HepG2 (cell line): Measurements from ENCODE around the gene ADGRL3. TPM values are rescaled to one million over a fixed set of nuclear protein-coding genes. Genes with fewer than 3 reads are reported as not detected.

Source experiments
- ATAC-seq: fragments of 200-7000 bp; cut with Tn5 transposase; 3 replicates; pipeline ENCODE4 v1.9.1; 2020; ENCODE audit warnings: mild to moderate bottlenecking, moderate library complexity
- BruUV-seq: library from RNA; stranded (reverse); fragments of 400-500 nt; replicated peaks from 2 replicates; lab custom pipeline; 2021; lab: Mats Ljungman, UMichigan
- CTCF ChIA-PET: fragments of 300-600 bp; formaldehyde crosslinking; extraction: SDS; loops from one replicate; lab custom pipeline; 2021; ENCODE audit warnings: low total read pairs, inconsistent platforms, low intra/inter-chr PET ratio; lab: Yijun Ruan, JAX
- POLR2A ChIA-PET: fragments of 350-600 bp; sonication (Branson Sonifier 250); formaldehyde crosslinking; loops from one replicate; lab custom pipeline; 2020; ENCODE audit warnings: antibody characterized with exemption, inconsistent platforms; lab: Yijun Ruan, JAX
- DNase-seq: peaks from one replicate; pipeline ENCODE4 v3.0.0-alpha.2; 2015; ENCODE audit warnings: low spot score
- FAIRE-seq: peaks from 3 replicates; lab custom pipeline; 2011; peaks lifted over from hg19 to GRCh38; lab: Jason Lieb, UNC
- H2AFZ ChIP-seq: one replicate; pipeline ENCODE4 v1.6.1; 2011; ENCODE audit warnings: low read length, inconsistent platforms
- H3K27ac ChIP-seq: fragments of 300-600 bp; 3 replicates; pipeline ENCODE4 v1.8.0; 2011; ENCODE audit warnings: mixed run types, mild to moderate bottlenecking, mixed read lengths, low read length, inconsistent platforms; ENCODE audit not compliant: insufficient read depth; ENCODE audit errors: extremely low read length
- H3K27me3 ChIP-seq, 2 experiments: fragments of 200-600 bp in 1 of 2; 2 replicates in 1 of 2; 3 replicates in 1 of 2; pipeline versions ENCODE4 v1.6.0 to v1.8.0; 2011; ENCODE audit warnings: low read length in 2 of 2, mild to moderate bottlenecking in 2 of 2, moderate library complexity in 2 of 2, inconsistent platforms in 1 of 2; ENCODE audit not compliant: insufficient read depth in 2 of 2, control insufficient read depth in 1 of 2
- H3K36me3 ChIP-seq, 2 experiments: fragments of 200-600 bp in 1 of 2; replicated peaks in 1 of 2; 2 replicates in 1 of 2; 3 replicates in 1 of 2; pipeline versions ENCODE4 v1.5.1 to v1.8.0; 2011; ENCODE audit warnings: low read length in 2 of 2, inconsistent platforms in 1 of 2; ENCODE audit not compliant: insufficient read depth in 2 of 2, control insufficient read depth in 1 of 2
- H3K4me1 ChIP-seq: 2 replicates; pipeline ENCODE4 v1.5.1; 2012; ENCODE audit warnings: low read length, inconsistent platforms; ENCODE audit not compliant: insufficient read depth
- H3K4me2 ChIP-seq: 2 replicates; pipeline ENCODE4 v1.6.0; 2011; ENCODE audit warnings: low read depth, low read length, inconsistent platforms
- H3K4me3 ChIP-seq, 3 experiments: fragments of 200-600 bp in 1 of 3; sonication (generic), shearing (Covaris generic) in 1 of 3; replicated peaks in 1 of 3; 2 replicates each; pipeline ENCODE4 v1.5.1; 2011 to 2016; ENCODE audit warnings: low read length in 3 of 3, inconsistent platforms in 2 of 3, low read depth in 2 of 3, mild to moderate bottlenecking in 2 of 3, control low read depth in 1 of 3, mixed read lengths in 1 of 3; ENCODE audit not compliant: insufficient read depth in 1 of 3
- H3K79me2 ChIP-seq: one replicate; pipeline ENCODE4 v1.6.1; 2011; ENCODE audit warnings: low read length, inconsistent platforms; ENCODE audit not compliant: insufficient read depth
- H3K9ac ChIP-seq: 2 replicates; pipeline ENCODE4 v1.6.0; 2011; ENCODE audit warnings: mild to moderate bottlenecking, low read depth, low read length, inconsistent platforms; ENCODE audit not compliant: insufficient read depth
- H3K9me3 ChIP-seq: 2 replicates; pipeline ENCODE4 v1.5.1; 2012; ENCODE audit warnings: mild to moderate bottlenecking, low read length
- H4K20me1 ChIP-seq: 2 replicates; pipeline ENCODE4 v1.6.0; 2011; ENCODE audit warnings: inconsistent platforms, mild to moderate bottlenecking, low read length, moderate library complexity; ENCODE audit not compliant: insufficient read depth
- BRD4 ChIP-seq: sonication (generic); formaldehyde crosslinking; IDR thresholded peaks from 2 replicates; pipeline ENCODE4 v1.4.0; 2020; ENCODE audit warnings: missing genetic modification reagents
- CAMTA2 ChIP-seq: sonication (generic); formaldehyde crosslinking; IDR thresholded peaks from 2 replicates; pipeline ENCODE4 v1.4.0; 2020; ENCODE audit warnings: mild to moderate bottlenecking, missing genetic modification reagents, borderline replicate concordance
- IKZF4 ChIP-seq: sonication (generic); formaldehyde crosslinking; IDR thresholded peaks from 2 replicates; pipeline ENCODE4 v1.5.1; 2020; ENCODE audit warnings: borderline replicate concordance, mild to moderate bottlenecking, low read depth, missing genetic modification reagents; ENCODE audit errors: not compliant biosample characterization
- NR2F6 ChIP-seq, 2 experiments: IDR thresholded peaks; 2 replicates each; pipeline ENCODE4 v1.6.1; 2016; ENCODE audit warnings: antibody characterized with exemption in 1 of 2, mild to moderate bottlenecking in 1 of 2
- SOX5 ChIP-seq: IDR thresholded peaks from 2 replicates; pipeline ENCODE4 v1.6.1; 2016; ENCODE audit warnings: borderline replicate concordance
- ZNF274 ChIP-seq: sonication (generic); formaldehyde crosslinking; IDR thresholded peaks from 2 replicates; pipeline ENCODE4 v1.5.1; 2020; ENCODE audit warnings: mild to moderate bottlenecking, missing genetic modification reagents
- ZNF282 ChIP-seq: fragments of 450-650 bp; IDR thresholded peaks from 2 replicates; pipeline ENCODE4 v1.6.1; 2018; ENCODE audit not compliant: partially characterized antibody
- ZNF407 ChIP-seq: sonication (generic); formaldehyde crosslinking; IDR thresholded peaks from one replicate; pipeline ENCODE4 v1.5.1; 2020; ENCODE audit warnings: mild to moderate bottlenecking, missing genetic modification reagents; ENCODE audit errors: not compliant biosample characterization
- ZNF547 ChIP-seq: sonication (generic); formaldehyde crosslinking; IDR thresholded peaks from 2 replicates; pipeline ENCODE4 v1.5.1; 2020; ENCODE audit warnings: mild to moderate bottlenecking, missing genetic modification reagents
- WGBS: methylation state at CpG from one replicate; pipeline ENCODE4 v1.1.6; 2017; ENCODE audit warnings: low lambda C conversion rate; 5-methylcytosine and 5-hydroxymethylcytosine counted together
- in situ Hi-C: cut with HindIII; loops from 2 replicates; pipeline ENCODE4 v1.10.0; 2017; ENCODE audit warnings: low pct_unique_long_range_greater_than_20kb; ENCODE audit not compliant: extremely low pct_ligation_motif_present
- intact Hi-C: fragments of 100-400 bp; cut with micrococcal nuclease; formaldehyde crosslinking; loops from one replicate; pipeline ENCODE4 v1.10.0; 2022; ENCODE audit not compliant: unreplicated experiment
- polyA plus RNA-seq, 8 experiments: library from polyadenylated mRNA; depleted of rRNA in 3 of 8; stranded (reverse) in 7 of 8; unstranded in 1 of 8; fragments of >200 nt; fragmentation: Illumina TruSeq in 4 of 8; extraction: Trizol in 4 of 8; gene quantifications; 2 replicates each; pipeline versions ENCODE4 v1.2.1 to v1.2.3, GENCODE V29; 2011 to 2016; ENCODE audit warnings: low read depth in 4 of 8, missing spikeins in 1 of 8, mixed read lengths in 1 of 8; ENCODE audit not compliant: insufficient read depth in 1 of 8
- total RNA-seq, 5 experiments: library from RNA; depleted of rRNA; stranded (reverse); fragments of >200 nt; fragmentation: Illumina TruSeq; extraction: Trizol; gene quantifications; 2 replicates each; pipeline ENCODE4 v1.2.3, GENCODE V29; 2016; ENCODE audit warnings: low read depth in 1 of 5
- TF ChIP-seq, protein P1 (sequence below): sonication (generic); formaldehyde crosslinking; IDR thresholded peaks from 2 replicates; pipeline ENCODE4 v1.9.0; 2021; ENCODE audit warnings: missing genetic modification reagents, mild to moderate bottlenecking, borderline replicate concordance
- TF ChIP-seq, protein P2 (sequence below): sonication (generic); formaldehyde crosslinking; IDR thresholded peaks from 2 replicates; pipeline ENCODE4 v1.4.0; 2020; ENCODE audit warnings: missing genetic modification reagents

ADGRL3 gene
- total and polyA plus RNA-seq, 2 of the 13 experiments (the other 11 are each of a cell fraction or from before 2014, with no cell fraction given): 0.04 to 0.05 TPM

- no peaks in the 10 kb centered on the region for H3K36me3 ChIP-seq
- ChIA-PET CTCF (no interaction called here), POLR2A (no interaction called here)
- H3K9me3 ChIP-seq: no peaks in the 10 kb centered on the region
- in situ Hi-C loops: no loop called here
- FAIRE-seq (no peak), DNase-seq (no peak), ATAC-seq (no peak)
- intact Hi-C loops: no loop called here
- H3K4me1 ChIP-seq: no peaks in the 10 kb centered on the region
- no peaks in the 10 kb centered on the region for H3K27me3 ChIP-seq
- no TSS peak for BruUV-seq
- H3K27ac ChIP-seq: no peak overlapping the region
- H3K79me2 ChIP-seq: no peaks in the 10 kb centered on the region
- H3K4me3 ChIP-seq: no peak overlapping the region
- no peak overlapping the region for H3K9ac ChIP-seq
- no peaks in the 10 kb centered on the region for H4K20me1 ChIP-seq
- WGBS: 0% methylated on average over 2 of the region's 2 CpGs
- H3K4me2 ChIP-seq: no peak overlapping the region
- H2AFZ ChIP-seq: no peak overlapping the region
- TF ChIP-seq ZNF282 (no peak), ZNF407 (no peak), BRD4 (no peak), NR2F6 (IDR thresholded peaks at IDR 0.05) (no peak), NR2F6 (CRISPR knock-in tag; IDR thresholded peaks at IDR 0.05) (no peak), IKZF4 (no peak), CAMTA2 (no peak), ZNF274 (CRISPR knock-in tag) (no peak), SOX5 (no peak), ZNF547 (CRISPR knock-in tag) (no peak)
- TF ChIP-seq, protein P1, sequence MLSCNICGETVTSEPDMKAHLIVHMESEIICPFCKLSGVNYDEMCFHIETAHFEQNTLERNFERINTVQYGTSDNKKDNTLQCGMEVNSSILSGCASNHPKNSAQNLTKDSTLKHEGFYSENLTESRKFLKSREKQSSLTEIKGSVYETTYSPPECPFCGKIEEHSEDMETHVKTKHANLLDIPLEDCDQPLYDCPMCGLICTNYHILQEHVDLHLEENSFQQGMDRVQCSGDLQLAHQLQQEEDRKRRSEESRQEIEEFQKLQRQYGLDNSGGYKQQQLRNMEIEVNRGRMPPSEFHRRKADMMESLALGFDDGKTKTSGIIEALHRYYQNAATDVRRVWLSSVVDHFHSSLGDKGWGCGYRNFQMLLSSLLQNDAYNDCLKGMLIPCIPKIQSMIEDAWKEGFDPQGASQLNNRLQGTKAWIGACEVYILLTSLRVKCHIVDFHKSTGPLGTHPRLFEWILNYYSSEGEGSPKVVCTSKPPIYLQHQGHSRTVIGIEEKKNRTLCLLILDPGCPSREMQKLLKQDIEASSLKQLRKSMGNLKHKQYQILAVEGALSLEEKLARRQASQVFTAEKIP (CRISPR knock-in tag): no peak
- TF ChIP-seq, protein P2, sequence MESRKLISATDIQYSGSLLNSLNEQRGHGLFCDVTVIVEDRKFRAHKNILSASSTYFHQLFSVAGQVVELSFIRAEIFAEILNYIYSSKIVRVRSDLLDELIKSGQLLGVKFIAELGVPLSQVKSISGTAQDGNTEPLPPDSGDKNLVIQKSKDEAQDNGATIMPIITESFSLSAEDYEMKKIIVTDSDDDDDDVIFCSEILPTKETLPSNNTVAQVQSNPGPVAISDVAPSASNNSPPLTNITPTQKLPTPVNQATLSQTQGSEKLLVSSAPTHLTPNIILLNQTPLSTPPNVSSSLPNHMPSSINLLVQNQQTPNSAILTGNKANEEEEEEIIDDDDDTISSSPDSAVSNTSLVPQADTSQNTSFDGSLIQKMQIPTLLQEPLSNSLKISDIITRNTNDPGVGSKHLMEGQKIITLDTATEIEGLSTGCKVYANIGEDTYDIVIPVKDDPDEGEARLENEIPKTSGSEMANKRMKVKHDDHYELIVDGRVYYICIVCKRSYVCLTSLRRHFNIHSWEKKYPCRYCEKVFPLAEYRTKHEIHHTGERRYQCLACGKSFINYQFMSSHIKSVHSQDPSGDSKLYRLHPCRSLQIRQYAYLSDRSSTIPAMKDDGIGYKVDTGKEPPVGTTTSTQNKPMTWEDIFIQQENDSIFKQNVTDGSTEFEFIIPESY (CRISPR knock-in tag): no peak
These were observed 527.2 kb downstream of the ADGRL3 start for GRCh38 chr4:61727286-61727685.
